ENCODE measurements around the gene CASS4.

The CASS4 gene, protein sequence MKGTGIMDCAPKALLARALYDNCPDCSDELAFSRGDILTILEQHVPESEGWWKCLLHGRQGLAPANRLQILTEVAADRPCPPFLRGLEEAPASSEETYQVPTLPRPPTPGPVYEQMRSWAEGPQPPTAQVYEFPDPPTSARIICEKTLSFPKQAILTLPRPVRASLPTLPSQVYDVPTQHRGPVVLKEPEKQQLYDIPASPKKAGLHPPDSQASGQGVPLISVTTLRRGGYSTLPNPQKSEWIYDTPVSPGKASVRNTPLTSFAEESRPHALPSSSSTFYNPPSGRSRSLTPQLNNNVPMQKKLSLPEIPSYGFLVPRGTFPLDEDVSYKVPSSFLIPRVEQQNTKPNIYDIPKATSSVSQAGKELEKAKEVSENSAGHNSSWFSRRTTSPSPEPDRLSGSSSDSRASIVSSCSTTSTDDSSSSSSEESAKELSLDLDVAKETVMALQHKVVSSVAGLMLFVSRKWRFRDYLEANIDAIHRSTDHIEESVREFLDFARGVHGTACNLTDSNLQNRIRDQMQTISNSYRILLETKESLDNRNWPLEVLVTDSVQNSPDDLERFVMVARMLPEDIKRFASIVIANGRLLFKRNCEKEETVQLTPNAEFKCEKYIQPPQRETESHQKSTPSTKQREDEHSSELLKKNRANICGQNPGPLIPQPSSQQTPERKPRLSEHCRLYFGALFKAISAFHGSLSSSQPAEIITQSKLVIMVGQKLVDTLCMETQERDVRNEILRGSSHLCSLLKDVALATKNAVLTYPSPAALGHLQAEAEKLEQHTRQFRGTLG

GRCh38 chr20:56411759-56412472 lies at the start of gene CASS4:
Gene CASS4 (plus strand): TSS chr20:56412260. CDS start chr20:56412459, 199 bp downstream.
- no peak within 1 kb of the TSS for H3K27ac ChIP-seq
- TF ChIP-seq, protein P1, sequence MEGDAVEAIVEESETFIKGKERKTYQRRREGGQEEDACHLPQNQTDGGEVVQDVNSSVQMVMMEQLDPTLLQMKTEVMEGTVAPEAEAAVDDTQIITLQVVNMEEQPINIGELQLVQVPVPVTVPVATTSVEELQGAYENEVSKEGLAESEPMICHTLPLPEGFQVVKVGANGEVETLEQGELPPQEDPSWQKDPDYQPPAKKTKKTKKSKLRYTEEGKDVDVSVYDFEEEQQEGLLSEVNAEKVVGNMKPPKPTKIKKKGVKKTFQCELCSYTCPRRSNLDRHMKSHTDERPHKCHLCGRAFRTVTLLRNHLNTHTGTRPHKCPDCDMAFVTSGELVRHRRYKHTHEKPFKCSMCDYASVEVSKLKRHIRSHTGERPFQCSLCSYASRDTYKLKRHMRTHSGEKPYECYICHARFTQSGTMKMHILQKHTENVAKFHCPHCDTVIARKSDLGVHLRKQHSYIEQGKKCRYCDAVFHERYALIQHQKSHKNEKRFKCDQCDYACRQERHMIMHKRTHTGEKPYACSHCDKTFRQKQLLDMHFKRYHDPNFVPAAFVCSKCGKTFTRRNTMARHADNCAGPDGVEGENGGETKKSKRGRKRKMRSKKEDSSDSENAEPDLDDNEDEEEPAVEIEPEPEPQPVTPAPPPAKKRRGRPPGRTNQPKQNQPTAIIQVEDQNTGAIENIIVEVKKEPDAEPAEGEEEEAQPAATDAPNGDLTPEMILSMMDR (IDR thresholded peaks at IDR 0.05) = no peak
- TF ChIP-seq ZFX (IDR thresholded peaks at IDR 0.05; ENCODE audit: borderline replicate concordance) = no peak

DNA sequence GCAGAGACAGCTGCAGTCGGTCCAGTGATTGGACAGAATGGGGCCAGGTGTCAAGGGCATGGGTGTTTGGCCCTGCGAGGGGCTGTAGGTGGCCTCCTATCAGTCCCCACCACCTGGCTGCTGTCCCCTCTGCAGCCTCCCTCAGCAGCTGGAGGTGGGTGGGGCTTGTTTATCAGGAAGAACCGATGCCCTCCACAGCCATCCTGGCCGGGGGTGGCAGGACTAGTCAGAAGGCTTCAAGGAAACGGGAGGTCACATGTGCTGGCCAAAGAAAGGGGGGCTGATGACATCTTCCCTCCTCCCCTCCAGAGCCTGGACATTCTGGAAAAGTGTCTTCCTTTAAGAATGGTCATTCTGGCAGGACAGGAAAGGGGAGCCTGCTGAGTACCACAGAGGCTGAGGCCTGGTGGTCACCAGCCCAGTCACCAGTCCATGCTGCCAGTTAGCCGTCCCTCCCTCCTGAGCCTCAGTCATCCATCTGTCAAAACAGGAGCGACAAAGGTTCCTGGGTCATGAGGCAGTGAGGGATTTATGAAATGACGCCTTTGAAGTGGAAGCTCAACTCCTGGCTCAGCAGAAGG lies 49.1 kb upstream of the CASS4 start:
- no peak overlapping the region for H3K27ac ChIP-seq
- TF ChIP-seq ZFX (IDR thresholded peaks at IDR 0.05; ENCODE audit: borderline replicate concordance) = no peak
- TF ChIP-seq, protein P1 (IDR thresholded peaks at IDR 0.05) = no peak

- H3K27ac ChIP-seq = no peak overlapping the region
- no peak for TF ChIP-seq ZFX (IDR thresholded peaks at IDR 0.05; ENCODE audit: borderline replicate concordance)
- TF ChIP-seq, protein P1 (IDR thresholded peaks at IDR 0.05) = no peak
Observed at GRCh38 chr20:56363491-56363890, 48.6 kb upstream of the CASS4 start.

DNA sequence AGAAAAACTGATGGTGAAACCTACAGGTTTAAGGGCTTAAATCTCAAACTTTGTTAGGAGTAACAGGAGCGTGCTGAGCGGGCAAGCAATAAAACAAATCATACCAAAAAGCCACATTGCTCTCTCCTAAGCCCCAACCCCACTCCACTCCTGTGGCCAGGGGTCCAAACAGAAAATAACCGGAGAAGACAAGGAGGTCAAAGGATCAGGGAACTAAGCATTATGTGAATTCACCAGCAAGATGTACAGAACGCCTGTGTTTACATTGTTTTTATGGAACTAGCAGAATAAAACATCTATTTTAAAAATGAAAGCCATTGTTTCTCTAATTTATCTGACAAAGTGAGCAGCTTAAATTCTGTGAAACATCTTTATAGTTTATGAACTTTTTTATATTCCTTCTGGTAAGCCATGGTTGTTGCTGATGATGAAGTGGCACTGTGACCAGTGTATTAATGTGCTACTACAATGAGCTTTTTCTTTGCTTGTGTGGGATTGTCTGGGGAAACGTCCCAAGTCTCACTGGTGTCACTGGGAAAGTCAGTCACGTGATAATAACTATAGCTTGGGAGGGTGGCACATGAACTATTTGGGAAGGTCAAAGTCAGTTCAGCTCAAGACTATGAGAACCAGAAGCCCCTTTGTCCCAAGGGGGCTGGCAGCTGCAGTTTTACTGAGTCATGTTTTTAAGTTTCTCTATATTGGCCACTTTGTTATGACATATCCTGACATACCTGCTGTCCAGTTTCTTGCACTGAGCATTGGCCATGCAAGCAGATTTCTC lies 43.5 kb upstream of the CASS4 start:
- no peak overlapping the region for H3K27ac ChIP-seq
- TF ChIP-seq, protein P1 (IDR thresholded peaks at IDR 0.05) = no peak
- TF ChIP-seq ZFX (IDR thresholded peaks at IDR 0.05; ENCODE audit: borderline replicate concordance) = no peak

- H3K27ac ChIP-seq = no peak overlapping the region
Observed at GRCh38 chr20:56369179-56369578, 42.9 kb upstream of the CASS4 start.

DNA sequence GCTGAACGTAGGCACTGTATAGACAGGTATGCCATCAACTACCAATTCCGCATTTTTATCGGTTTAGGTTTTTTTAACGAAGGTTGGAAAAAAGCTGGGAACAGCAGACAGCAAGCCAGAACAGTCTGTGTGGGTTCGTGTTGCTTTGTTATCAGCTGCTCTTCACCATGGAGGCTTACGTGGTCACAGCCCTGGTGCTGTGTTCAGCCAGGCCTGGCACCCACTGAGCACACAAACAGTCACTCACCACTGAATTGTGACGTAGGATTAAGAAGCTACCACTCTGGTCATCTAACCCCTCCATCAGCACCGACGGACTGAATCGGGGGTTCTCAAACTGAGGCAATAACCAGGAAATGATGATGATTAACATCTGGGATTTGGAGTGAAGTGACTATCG lies 40.1 kb upstream of the CASS4 start:
- no peak for TF ChIP-seq ZFX (IDR thresholded peaks at IDR 0.05; ENCODE audit: borderline replicate concordance)
- TF ChIP-seq, protein P1 (IDR thresholded peaks at IDR 0.05) = no peak
- H3K27ac ChIP-seq = no peak overlapping the region

More at GRCh38 chr20:56369179-56369578, 42.9 kb upstream of the CASS4 start:
- TF ChIP-seq ZFX (IDR thresholded peaks at IDR 0.05; ENCODE audit: borderline replicate concordance) = no peak
- TF ChIP-seq, protein P1 (IDR thresholded peaks at IDR 0.05) = no peak

All from 22Rv1 (cell line).